Spleen (tissue), 7 donors: Measurements from ENCODE around the gene CD2.

Experiments
- CTCF ChIP-seq, 11 experiments: fragments of 200-600 bp in 7 of 11; fragments of 450-650 bp in 4 of 11; sonication (generic) in 4 of 11; IDR thresholded peaks in 8 of 11; conservative IDR thresholded peaks in 3 of 11; 1 replicate in 7 of 11; 2 replicates in 4 of 11; pipeline versions ENCODE4 v1.4.0 to v1.8.0; 2016 to 2021; ENCODE audit warnings: antibody characterized with exemption in 11 of 11, inconsistent platforms in 4 of 11, mild to moderate bottlenecking in 1 of 11
- POLR2A ChIP-seq, 3 donors: fragments of 450-650 bp; IDR thresholded peaks; one replicate each; pipeline ENCODE4 v1.5.1; 2017; ENCODE audit warnings: antibody characterized with exemption in 3 of 3, mild to moderate bottlenecking in 1 of 3
- POLR2AphosphoS5 ChIP-seq, 3 donors: sonication (generic); formaldehyde crosslinking; IDR thresholded peaks; one replicate each; pipeline ENCODE4 v1.5.1; 2017; ENCODE audit warnings: antibody characterized with exemption in 3 of 3
- donor health status: DM: no; HTN: no; CAD: no; lungs with moderate emphysema.
- donor health status: DM: no; HTN: no; CAD: no.
- donor health status: DM: no; HTN: no; CAD: no.

DNA sequence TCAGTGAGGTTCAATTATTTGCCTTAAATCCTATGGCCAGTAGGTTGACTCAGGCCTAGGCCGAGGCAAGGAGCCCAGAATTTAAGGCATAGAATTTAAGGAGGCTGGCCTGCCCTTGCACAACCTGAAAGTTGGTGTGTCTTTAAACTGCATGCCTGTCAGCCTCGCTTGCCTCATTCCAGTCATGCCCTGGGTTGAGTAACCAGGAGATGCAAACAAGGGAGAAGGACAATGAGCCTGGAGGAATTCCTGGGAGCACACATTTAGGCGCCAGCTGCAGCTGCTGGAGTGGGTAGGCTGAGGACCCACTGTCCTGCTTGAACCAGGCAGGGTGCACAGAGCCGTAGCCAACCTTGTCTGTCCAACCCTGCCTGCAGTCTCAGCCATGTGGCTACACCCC is 11.7 kb downstream of the CD2 start:
- TF ChIP-seq CTCF (IDR thresholded peaks at IDR 0.05 in 8 of 11, conservative IDR thresholded peaks at IDR 0.05 in 3 of 11) (no peak), POLR2AphosphoS5 (IDR thresholded peaks at IDR 0.05) (no peak), POLR2A (IDR thresholded peaks at IDR 0.05) (no peak)
